ENCODE data around the gene TUT1.
"Not testable (repeated sequence)": the region's sequence is repeated elsewhere in the genome, so short reads cannot be mapped to it uniquely, and the experiment has no call there.

Gene TUT1

DNA sequence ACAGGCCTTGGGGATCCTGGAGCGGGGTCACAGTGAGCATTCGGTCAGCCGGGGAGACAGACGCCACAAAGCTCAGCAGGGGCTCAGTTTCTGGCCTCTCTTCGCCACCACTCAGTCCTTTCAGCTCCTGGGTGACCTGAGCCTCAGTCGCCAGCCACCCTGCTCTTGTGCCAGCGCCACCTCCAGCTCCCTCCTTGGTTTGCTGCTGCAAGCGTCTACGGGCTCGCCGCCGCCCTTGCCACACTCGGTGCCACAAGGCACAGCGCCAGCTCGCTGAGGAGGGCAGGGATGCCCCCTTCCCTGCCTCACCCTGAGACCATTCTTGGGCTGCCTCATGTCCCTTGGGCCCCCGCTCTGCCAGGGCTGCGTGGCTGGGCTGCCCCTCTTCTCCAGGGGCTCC is 16.2 kb downstream of the TUT1 start:
- no peak for DNase-seq

- DNase-seq, result peak; percentile 36
These were observed 16.8 kb downstream of the TUT1 start for GRCh38 chr11:62574363-62575071.

- peak; percentile 100 for DNase-seq
These were observed 17.5 kb downstream of the TUT1 start, which contains the start of gene EEF1G for GRCh38 chr11:62573592-62574362. Gene EEF1G, minus strand, starts transcription at chr11:62573891. Its CDS starts 49 bp downstream, at chr11:62573842.

DNA sequence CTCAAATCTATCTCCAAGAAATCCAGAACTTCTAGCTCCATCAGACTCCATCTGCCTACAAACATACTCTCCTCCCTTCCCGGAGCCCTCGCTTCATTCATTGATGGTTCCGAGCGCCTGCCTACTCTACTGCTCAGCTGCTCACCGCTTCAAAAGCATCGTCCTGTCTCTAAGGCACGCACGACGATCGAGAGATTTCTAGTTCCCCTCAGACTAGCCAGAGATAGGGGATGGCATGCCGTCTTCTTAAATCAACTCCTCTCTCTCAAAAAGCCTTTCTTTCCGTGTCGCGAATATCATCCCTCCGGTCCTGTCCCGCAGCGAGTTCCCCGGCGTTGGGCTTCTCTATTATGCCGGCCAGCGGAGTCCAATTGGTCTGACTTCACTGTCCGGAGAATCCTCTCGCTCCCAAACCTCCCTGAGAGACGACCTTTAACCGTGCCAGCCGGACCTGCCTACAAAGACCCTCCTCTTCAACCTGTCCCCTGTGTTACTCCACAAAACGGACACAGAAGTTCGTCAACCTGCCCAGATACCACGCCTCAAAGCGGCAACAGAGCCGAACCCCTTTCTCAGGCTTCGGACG is 18.2 kb downstream of the TUT1 start:
- DNase-seq, result no peak

DNA sequence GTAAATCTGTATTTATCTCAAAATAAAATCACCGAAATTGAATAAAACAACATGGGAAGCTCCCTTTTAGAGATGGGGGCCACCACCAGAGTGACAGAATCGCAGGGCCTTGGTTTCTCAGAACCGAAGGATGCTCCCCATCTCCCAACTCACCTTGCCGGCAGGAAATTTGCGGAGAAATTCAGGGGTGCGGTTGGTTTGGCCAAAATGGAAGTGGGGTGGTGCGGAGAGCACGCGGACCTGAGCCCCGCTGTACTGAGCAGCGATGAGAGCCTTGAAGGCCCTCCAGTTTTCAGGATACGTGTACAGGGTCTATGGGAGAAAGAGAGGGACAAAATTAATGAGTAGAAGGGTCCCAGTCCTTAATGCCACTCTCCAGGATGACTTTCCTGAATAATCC is 18.9 kb downstream of the TUT1 start:
- DNase-seq, result no peak

GRCh38 chr11:62571493-62571892 is 19.8 kb downstream of the TUT1 start:
- DNase-seq, result not testable (repeated sequence)

DNA sequence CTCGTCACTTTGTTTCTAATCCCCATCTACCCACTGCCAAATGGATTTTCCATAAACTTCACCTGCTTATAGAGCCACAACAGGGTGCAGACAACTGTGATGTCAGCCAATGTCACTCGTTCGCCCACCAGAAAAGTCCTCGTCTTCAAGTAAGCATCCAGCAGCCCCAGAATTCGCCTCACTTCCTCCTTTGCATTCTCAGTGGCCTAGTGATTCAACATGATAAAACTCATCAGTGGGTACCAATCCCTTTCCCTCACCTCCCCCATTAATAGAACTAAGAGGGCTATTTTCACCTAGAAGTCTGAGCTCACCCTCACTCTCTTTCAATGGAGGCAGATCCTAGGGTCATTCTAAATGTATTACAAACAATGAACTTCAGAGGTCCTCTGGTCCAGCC is 20.4 kb downstream of the TUT1 start:
- not testable (repeated sequence) for DNase-seq

DNA sequence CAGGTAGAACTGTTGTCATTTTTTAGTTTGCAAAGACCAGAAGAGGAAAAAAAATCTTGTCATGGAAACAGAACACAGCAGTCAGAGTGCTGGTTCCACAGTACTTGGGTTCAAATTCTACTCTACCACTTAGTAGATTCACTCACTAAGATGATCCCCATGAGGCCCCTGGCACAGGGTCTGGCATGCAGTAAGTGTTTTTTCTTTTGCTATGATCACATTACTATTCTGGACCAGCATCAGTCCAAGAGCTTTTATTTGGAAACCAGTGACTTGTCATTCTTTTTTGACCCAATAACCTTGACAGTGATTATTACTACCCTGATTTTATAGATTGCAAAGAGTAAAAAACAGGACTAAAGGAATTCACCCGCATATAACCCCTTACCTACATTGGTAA is 21.7 kb downstream of the TUT1 start:
- no peak for DNase-seq

DNA sequence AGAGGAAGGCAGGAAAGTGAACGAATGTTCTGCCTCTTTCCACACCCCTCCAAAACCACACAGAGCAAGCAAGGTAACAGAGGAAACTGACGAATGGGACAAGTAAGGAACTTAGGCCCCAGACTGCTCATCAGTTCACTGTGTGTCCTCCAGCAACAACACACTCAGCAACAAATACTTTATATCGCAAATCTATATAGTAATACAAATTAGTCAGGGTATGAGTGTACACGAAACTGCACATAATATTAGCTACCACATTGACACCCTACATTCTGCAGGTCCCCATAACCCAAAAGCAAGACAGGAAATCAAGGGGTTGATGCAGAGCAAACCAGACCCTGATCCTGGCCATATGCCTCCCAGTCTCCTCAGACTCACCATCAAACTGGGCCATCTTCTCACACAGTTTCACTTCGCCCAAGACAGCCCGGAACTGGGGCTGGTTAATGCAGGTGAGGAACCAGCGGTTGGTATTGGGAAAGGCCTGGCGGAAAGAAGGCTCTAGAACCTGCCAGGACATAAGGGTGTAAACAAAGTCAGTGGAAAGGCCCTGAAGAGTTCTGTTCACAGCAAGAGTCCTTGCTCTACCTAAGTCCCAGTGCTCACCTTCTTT is 24.2 kb downstream of the TUT1 start:
- DNase-seq, result no peak

DNA sequence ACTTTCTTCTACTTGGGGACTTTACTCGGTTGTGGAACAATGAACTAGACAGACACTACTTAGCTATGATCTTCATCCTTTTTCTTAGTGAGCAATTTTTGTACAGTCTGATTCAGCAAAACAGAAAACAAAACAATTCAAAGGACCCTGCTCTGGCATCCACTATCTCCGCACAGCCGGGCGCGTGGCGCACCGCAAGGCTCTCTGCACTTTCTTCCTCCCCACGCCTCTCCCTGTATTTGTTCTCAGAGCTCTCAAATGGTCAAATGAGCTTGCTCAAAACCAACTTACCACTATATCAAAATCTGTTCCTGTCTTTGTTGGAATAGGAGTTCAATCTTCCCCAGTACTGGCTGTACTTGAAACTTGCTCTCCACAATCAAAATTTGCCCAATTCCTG is 25.1 kb downstream of the TUT1 start:
- DNase-seq, result no peak

GRCh38 chr11:62565100-62565802 is 26.1 kb downstream of the TUT1 start:
- DNase-seq, result no peak

DNA sequence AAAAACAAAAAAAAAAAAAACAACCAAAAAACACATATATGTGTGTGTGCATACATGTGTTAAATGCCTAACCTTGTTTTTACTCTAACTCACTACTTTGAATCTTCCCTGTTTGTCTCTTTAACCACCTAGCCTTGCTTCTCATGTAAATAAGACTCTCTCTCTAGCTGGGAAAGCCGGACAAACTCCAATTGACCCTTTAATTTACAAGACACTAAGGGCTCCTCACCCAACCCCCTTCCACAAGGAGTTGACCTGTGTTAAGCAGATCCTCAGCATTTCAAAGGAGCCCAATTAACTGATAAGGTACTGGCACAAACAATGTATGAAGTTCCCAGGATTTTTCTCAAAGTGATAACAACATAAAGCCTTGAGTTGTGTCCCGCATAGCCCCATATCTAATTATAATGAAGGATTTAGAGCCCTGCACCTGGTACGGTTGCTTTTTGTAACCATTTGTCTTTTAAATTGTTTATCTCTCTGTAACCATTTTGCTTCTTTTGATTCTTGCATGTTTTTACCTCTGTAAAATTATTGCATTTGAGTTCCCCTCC is 29.6 kb downstream of the TUT1 start:
- not testable (repeated sequence) for DNase-seq

DNA sequence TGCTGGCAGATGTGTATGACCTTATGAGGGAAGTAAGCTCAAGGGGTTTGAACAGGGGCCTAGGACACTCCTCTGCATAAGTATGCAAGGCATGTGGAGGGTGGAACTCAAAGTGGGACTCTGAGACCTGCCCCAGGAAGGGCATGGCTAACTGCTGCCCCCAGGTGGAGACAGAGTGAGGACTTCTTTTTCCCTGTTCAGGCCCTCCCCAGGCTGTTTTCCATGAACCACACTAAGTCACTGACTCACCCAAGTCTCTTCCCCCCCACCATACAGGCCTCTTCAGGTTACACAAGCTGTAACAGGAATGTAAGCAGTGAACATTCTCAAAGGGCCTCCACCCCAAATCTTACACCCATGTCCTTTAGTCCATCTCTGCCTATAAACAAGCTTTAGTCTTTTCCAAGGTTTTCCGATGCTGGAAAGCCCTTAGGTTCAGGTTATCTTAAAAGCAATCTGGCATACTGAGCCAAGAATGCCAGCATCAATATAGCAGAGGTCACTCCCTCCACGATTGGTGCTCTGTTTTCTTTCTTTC is 30.7 kb downstream of the TUT1 start:
- peak; percentile 81 for DNase-seq

GRCh38 chr11:62559626-62560025 is 31.7 kb downstream of the TUT1 start:
- DNase-seq, result not testable (repeated sequence)

DNA sequence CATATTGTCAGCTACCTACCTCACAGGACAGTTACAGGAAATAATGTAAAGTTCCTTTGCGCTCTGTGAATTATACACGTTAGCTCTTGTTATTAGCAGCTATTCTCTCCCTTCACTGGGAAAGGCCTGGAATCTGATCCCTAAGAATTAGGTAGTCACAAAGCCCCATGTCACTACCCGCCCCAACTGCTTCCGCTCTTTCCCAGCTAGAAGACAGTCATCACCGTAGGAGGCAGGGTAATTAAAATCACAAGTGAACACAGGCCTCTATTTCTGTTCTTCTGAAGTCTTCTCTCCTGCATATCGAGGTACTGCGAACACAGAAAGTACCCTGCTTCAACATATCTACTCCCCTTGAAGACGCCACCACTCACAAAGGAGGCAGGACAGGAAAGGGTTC is 32.1 kb downstream of the TUT1 start:
- no peak for DNase-seq

DNA sequence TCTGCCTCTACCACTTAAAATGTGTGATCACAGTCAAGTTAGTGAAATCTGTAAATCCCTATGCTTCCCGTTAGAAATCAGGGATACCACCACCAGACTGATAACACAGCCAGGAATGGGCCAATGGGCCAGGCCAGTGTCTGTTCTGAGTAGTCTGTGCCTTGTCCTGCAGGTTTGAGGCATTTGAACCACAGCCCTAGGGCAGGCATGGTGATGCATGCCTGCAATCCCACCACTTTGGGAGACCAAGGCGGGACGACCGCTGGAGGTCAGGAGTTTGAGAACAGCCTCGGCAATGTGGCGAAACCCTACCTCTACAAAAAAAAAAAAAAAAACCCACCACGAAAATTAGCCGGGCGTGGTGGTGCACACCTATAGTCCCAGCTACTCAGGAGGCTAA is 32.7 kb downstream of the TUT1 start:
- DNase-seq, result no peak

- peak; percentile 95 for DNase-seq
These were observed 34.3 kb downstream of the TUT1 start for GRCh38 chr11:62556875-62557631.

DNA sequence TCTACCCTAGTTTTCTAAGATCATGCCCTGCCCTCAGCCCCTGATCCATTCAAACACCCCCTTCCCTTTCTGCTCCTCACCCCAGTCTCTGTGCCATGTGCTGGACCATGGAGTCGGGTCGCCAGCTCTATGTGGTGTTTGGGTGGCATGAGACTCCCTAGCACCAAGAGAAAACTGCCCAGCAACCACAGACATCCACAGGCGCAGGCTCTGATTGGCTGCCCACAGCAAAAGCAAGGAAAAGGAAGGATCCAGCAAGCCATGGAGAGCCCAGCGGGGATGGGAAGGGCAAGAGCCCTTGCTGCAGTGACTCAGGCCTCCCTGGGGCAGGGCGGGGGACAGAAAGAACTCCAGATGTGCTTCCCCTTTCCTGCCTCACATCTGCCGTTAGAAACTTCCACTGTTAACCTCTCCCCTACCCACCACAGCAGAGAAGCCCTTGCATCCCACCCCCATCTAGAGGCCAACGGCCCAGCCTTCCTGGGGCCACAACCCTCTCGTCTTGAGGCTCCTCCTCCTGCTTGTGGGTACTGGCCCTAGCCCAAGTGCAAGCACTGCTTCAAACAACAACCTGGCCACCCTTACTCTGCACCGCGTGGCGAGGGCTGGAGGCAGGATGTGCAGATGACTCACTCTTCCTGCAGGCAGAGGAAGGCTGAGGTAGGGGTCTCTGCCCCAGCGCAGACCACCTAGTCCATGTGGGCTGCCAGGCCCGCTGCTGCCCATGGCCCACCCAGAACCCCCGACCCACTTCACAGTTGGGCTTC is 35.0 kb downstream of the TUT1 start:
- DNase-seq, result peak; percentile 98

DNA sequence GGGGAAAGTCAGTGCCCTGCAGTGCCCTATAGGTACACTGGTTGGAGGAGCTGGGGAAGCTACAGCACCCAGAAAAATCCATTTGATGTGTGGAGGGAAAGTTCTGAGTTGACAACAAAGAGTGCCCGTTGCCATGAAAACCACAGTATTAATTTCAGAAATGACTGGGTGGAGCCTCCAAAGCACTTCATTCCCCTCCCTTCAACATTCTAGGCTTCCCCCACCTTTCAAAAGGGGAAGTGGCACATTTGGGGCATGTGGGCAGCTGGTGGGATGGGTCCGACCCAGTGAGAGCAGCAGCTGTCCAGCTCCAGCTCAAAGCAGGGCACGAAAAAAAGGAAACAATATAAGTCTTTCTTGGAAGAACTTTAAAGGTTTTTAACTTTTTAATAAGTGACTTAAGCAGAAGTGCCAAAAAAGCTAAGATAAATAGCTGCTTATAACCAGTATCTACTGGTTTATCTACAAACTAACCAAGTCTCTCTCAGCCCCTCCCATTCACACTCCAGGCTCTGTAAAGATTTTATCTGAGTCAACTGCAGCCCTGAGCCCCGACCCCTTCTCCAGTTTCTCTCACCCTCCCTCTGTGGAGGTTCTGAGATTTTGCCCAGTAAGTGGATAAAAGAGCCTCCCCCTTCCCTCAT is 35.7 kb downstream of the TUT1 start:
- DNase-seq, result peak; percentile 94
